Tibial nerve (tissue), 4 donors: ENCODE results near the gene ANKMY1. TPM values are rescaled to one million over a fixed set of nuclear protein-coding genes. Genes with fewer than 3 reads are reported as not detected.
A peak's percentile ranks its signal among the peaks of the same experiment; 100 is the strongest.

Experiments
- DNase-seq, 2 donors: peaks; one replicate each; pipeline ENCODE4 v3.0.0-alpha.2; 2019; ENCODE audit warnings: low spot score in 2 of 2
- H3K27ac ChIP-seq, 4 donors: fragments of 200-600 bp; sonication (generic) in 3 of 4; one replicate each; pipeline ENCODE4 v1.5.1; 2017 to 2019; ENCODE audit warnings: mild to moderate bottlenecking in 1 of 4
- H3K27me3 ChIP-seq, 2 donors: fragments of 200-600 bp; sonication (generic) in 1 of 2; one replicate each; pipeline versions ENCODE4 v1.5.1 to v1.6.0; 2017 to 2019
- H3K36me3 ChIP-seq, 3 donors: fragments of 200-600 bp; sonication (generic); one replicate each; pipeline ENCODE4 v1.5.1; 2018 to 2019
- H3K4me1 ChIP-seq, 4 donors: fragments of 200-600 bp; sonication (generic) in 3 of 4; one replicate each; pipeline ENCODE4 v1.5.1; 2017 to 2019
- H3K4me3 ChIP-seq, 4 donors: fragments of 200-600 bp; sonication (generic) in 3 of 4; one replicate each; pipeline ENCODE4 v1.5.1; 2017 to 2019; ENCODE audit warnings: mild to moderate bottlenecking in 1 of 4, moderate library complexity in 1 of 4
- H3K9me3 ChIP-seq, 4 donors: fragments of 200-600 bp; sonication (generic) in 3 of 4; one replicate each; pipeline ENCODE4 v1.5.1; 2017 to 2019
- EP300 ChIP-seq, 2 donors: sonication (generic); formaldehyde crosslinking; IDR thresholded peaks; one replicate each; pipeline ENCODE4 v1.6.1; 2017; ENCODE audit warnings: antibody characterized with exemption in 2 of 2, mild to moderate bottlenecking in 1 of 2
- POLR2A ChIP-seq, 2 donors: fragments of 450-650 bp; IDR thresholded peaks; one replicate each; pipeline ENCODE4 v1.6.1; 2017; ENCODE audit warnings: antibody characterized with exemption in 2 of 2, mild to moderate bottlenecking in 2 of 2, moderate library complexity in 2 of 2
- WGBS, 2 donors: methylation state at CpG; one replicate each; pipeline ENCODE4 v1.1.5; 2018; 5-methylcytosine and 5-hydroxymethylcytosine counted together
- total RNA-seq, 4 donors: library from RNA; depleted of rRNA; stranded (reverse); fragments of >200 nt; gene quantifications; one replicate each; pipeline ENCODE4 v1.1.0, GENCODE V29; 2016
- TF ChIP-seq, protein P1 (sequence below), 5 experiments: fragments of 200-600 bp in 3 of 5; fragments of 450-650 bp in 2 of 5; sonication (generic) in 3 of 5; IDR thresholded peaks; one replicate each; pipeline ENCODE4 v1.5.1; 2016 to 2019; ENCODE audit warnings: antibody characterized with exemption in 5 of 5, mild to moderate bottlenecking in 3 of 5, moderate library complexity in 2 of 5

ANKMY1 gene
- total RNA-seq, 4 donors from 2014 or later, result 14.2 to 24.0 (median 21.4) TPM

GRCh38 chr2:240594511-240595380 is 37.0 kb upstream of the ANKMY1 start:
- H3K27me3 ChIP-seq, result no peaks in the 10 kb centered on the region
- 78 to 80% methylated on average over 19 to 34 of the region's 34 CpGs for WGBS, 2 donors
- H3K36me3 ChIP-seq, result peaks cover 0 to 100% (median 11%) of the 10 kb centered on the region in 3 donors
- no peaks in the 10 kb centered on the region for H3K9me3 ChIP-seq
- peaks cover 0 to 17% (median 0%) of the 10 kb centered on the region in 4 donors for H3K4me1 ChIP-seq
- H3K27ac ChIP-seq, result no peak overlapping the region
- TF ChIP-seq, protein P1, sequence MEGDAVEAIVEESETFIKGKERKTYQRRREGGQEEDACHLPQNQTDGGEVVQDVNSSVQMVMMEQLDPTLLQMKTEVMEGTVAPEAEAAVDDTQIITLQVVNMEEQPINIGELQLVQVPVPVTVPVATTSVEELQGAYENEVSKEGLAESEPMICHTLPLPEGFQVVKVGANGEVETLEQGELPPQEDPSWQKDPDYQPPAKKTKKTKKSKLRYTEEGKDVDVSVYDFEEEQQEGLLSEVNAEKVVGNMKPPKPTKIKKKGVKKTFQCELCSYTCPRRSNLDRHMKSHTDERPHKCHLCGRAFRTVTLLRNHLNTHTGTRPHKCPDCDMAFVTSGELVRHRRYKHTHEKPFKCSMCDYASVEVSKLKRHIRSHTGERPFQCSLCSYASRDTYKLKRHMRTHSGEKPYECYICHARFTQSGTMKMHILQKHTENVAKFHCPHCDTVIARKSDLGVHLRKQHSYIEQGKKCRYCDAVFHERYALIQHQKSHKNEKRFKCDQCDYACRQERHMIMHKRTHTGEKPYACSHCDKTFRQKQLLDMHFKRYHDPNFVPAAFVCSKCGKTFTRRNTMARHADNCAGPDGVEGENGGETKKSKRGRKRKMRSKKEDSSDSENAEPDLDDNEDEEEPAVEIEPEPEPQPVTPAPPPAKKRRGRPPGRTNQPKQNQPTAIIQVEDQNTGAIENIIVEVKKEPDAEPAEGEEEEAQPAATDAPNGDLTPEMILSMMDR (IDR thresholded peaks at IDR 0.05), result no peak
- TF ChIP-seq EP300 (IDR thresholded peaks at IDR 0.05), result no peak
- TF ChIP-seq POLR2A (IDR thresholded peaks at IDR 0.05), result no peak
- peak in 1 of 2 donors; percentile 9 for DNase-seq
- no peak overlapping the region for H3K4me3 ChIP-seq

DNA sequence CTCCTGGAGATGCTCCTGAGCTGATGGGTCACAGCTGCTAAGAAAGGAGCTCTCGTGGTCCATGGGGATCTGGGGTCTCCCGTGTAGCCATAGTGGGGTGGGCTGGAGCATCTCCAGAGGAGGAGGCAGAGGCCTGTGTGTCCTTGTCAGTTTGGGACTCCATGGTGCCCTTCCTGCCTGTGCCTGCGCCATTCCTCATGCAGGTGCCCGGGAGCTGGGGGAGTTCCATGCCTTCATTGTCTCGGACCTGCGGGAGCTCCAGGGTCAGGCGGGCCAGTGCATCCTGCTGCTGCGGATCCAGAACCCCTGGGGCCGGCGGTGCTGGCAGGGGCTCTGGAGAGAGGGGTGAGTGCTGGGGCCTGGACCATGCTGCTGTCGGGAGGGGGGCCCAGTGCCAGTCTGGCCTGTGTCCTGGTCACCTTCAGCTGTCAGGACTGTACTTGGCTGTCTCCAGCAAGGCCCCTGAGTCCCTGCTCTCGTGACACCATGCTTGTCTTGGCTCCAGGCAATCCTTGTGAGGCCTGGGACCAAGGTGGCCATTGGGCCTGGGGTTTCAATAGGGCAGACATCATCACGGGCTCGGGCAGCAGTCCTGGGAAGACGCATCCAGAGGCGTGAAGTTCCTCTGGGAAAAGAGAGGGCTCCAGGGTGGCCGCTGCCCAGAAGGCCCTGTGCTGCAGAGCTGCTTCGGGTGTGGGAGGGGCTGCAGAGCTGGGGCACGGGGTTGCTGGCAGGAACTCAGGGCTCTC is 36.1 kb upstream of the ANKMY1 start:
- no peaks in the 10 kb centered on the region for H3K9me3 ChIP-seq
- DNase-seq, result peak in 1 of 2 donors; percentile 10
- 84 to 86% methylated on average over 8 to 13 of the region's 19 CpGs for WGBS, 2 donors
- no peak overlapping the region for H3K4me3 ChIP-seq
- TF ChIP-seq, protein P1 (IDR thresholded peaks at IDR 0.05), result no peak
- no peak for TF ChIP-seq EP300 (IDR thresholded peaks at IDR 0.05)
- no peak overlapping the region for H3K27ac ChIP-seq
- peaks cover 0 to 25% (median 0%) of the 10 kb centered on the region in 4 donors for H3K4me1 ChIP-seq
- no peaks in the 10 kb centered on the region for H3K27me3 ChIP-seq
- H3K36me3 ChIP-seq, result peaks cover 0 to 99% (median 11%) of the 10 kb centered on the region in 3 donors

DNA sequence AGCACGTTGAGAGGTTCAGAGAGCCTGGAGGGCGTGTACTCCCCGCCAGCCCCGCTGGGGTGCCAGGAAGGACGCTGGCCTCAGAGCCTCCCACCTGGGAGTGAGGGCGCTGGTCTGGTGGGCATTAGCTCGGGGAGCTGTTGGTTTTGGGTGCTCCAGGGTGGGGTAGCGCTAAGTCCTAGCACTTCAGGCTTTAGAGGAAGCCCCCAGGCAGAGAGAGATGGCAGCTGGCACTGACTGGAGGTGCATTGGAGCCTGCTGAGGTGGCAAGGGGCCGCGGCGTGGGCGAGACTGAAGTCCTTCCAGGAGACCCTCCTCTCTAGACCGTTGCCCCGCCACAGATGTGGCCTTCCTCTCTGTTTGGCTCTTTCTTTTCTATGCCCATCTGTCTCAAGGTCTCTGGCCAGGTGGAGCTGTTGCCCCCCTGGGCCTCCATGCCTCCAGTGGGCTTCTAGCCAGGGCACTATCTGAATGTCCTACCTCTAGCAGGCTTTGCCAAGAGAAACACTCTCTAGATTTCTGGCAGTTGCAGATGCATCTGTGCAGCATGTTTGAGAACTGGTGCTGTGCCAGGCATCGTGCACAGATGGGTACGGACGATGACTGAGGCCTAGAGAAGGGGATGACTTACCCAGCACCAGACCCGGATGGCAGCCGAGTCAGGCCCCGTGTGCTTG is 35.4 kb upstream of the ANKMY1 start:
- WGBS, 2 donors, result 90 to 93% methylated on average over 20 of the region's 20 CpGs
- peaks cover 0 to 92% (median 5%) of the 10 kb centered on the region in 3 donors for H3K36me3 ChIP-seq
- peak in 1 of 2 donors; percentile 3 for DNase-seq
- peaks cover 0 to 32% (median under 1%) of the 10 kb centered on the region in 4 donors for H3K4me1 ChIP-seq
- no peak for TF ChIP-seq EP300 (IDR thresholded peaks at IDR 0.05)
- no peak for TF ChIP-seq POLR2A (IDR thresholded peaks at IDR 0.05)
- no peak overlapping the region for H3K4me3 ChIP-seq
- H3K27ac ChIP-seq, result no peak overlapping the region
- H3K9me3 ChIP-seq, result no peaks in the 10 kb centered on the region
- no peaks in the 10 kb centered on the region for H3K27me3 ChIP-seq

DNA sequence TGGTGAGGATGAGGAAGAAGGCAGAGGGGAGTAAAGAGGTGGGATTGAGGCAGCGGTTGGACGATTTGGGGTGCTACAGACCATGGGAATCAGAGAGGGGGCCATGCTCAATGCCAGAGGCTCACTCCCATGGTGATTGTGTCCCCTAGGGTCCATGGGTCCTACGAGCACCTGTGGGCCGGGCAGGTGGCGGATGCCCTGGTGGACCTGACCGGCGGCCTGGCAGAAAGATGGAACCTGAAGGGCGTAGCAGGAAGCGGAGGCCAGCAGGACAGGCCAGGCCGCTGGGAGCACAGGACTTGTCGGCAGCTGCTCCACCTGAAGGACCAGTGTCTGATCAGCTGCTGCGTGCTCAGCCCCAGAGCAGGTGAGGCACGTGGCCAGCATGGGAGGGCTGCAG is 34.0 kb upstream of the ANKMY1 start:
- TF ChIP-seq EP300 (IDR thresholded peaks at IDR 0.05) (no peak), POLR2A (IDR thresholded peaks at IDR 0.05) (no peak)
- TF ChIP-seq, protein P1 (IDR thresholded peaks at IDR 0.05), result no peak
- H3K4me3 ChIP-seq, result no peak overlapping the region
- DNase-seq, result no peak
- peaks cover 0 to 44% (median 11%) of the 10 kb centered on the region in 4 donors for H3K4me1 ChIP-seq
- H3K9me3 ChIP-seq, result no peaks in the 10 kb centered on the region
- WGBS, 2 donors, result 91 to 94% methylated on average over 12 to 13 of the region's 13 CpGs
- peaks cover 0 to 78% (median 0%) of the 10 kb centered on the region in 3 donors for H3K36me3 ChIP-seq
- H3K27me3 ChIP-seq, result no peaks in the 10 kb centered on the region
- no peak overlapping the region for H3K27ac ChIP-seq

DNA sequence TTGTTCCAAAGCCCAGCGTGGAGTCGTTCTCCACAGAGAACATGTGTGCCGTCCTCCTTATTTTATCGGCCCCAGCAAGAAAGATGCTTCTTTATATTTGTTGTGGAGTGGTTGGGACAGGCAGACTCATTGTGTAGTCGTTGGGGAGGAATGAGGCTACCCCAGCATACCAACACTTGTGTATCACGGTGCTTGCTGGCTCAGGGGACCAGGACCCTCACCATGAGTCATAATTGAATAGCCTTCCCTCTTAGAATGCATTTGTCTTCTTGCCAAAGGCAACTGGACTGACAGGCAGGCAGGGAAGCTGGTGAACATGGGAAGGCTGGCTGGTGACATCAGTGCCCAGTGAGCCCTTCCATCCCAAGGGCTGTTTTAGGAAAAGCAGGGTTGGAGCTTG is 33.4 kb upstream of the ANKMY1 start:
- no peak for DNase-seq
- Histone ChIP-seq H3K27me3 (no peaks in the 10 kb centered on the region), H3K4me3 (no peak overlapping the region), H3K4me1 (peaks cover 0 to 43% (median 11%) of the 10 kb centered on the region in 4 donors), H3K9me3 (no peaks in the 10 kb centered on the region), H3K36me3 (peaks cover 0 to 72% (median 0%) of the 10 kb centered on the region in 3 donors), H3K27ac (no peak overlapping the region)
- WGBS, 2 donors, result 75 to 80% methylated on average over 6 of the region's 6 CpGs
- TF ChIP-seq, protein P1 (IDR thresholded peaks at IDR 0.05), result no peak
- no peak for TF ChIP-seq EP300 (IDR thresholded peaks at IDR 0.05)
- no peak for TF ChIP-seq POLR2A (IDR thresholded peaks at IDR 0.05)
